Measurements from ENCODE around the gene CAMP.
"Not testable (repeated sequence)": the region's sequence is repeated elsewhere in the genome, so short reads cannot be mapped to it uniquely, and the experiment has no call there.

DNA sequence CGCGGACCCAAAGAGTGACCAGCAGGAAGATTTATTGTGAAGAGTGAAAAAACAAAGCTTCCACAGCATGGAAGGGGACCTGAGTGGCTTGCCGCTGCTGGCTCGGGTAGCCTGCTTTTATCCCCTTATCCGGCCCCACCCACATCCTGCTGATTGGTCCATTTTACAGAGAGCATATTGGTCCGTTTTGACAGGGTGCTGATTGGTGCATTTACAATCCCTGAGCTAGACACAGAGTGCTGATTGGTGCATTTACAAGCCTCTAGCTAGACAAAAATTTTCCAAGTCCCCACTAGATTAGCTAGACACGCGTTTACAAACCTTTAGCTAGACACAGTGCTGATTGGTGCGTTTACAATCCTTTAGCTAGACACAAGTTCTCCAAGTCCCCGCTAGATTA, 47.9 kb downstream of the CAMP start:
- not testable (repeated sequence) for TF ChIP-seq ZKSCAN1 (IDR thresholded peaks at IDR 0.05; ENCODE audit: low read length); TAF1 (CRISPR knock-in tag; IDR thresholded peaks at IDR 0.05); CHD4 (IDR thresholded peaks at IDR 0.05; ENCODE audit: borderline replicate concordance, low read length); MXI1 (IDR thresholded peaks at IDR 0.05; ENCODE audit: borderline replicate concordance, low read depth, low read length); ZNF350 (CRISPR knock-in tag; IDR thresholded peaks at IDR 0.05; ENCODE audit: borderline replicate concordance, low read depth); CTCF (CRISPR knock-in tag; IDR thresholded peaks at IDR 0.05); RAD21 (CRISPR knock-in tag; IDR thresholded peaks at IDR 0.05); ZNF274 (CRISPR knock-in tag; IDR thresholded peaks at IDR 0.05); TAF15 (IDR thresholded peaks at IDR 0.05; ENCODE audit: low read depth, low read length, poor library complexity, severe bottlenecking); ZNF792 (CRISPR knock-in tag; IDR thresholded peaks at IDR 0.05); SALL1 (CRISPR knock-in tag; IDR thresholded peaks at IDR 0.05)
- TF ChIP-seq, protein P1, sequence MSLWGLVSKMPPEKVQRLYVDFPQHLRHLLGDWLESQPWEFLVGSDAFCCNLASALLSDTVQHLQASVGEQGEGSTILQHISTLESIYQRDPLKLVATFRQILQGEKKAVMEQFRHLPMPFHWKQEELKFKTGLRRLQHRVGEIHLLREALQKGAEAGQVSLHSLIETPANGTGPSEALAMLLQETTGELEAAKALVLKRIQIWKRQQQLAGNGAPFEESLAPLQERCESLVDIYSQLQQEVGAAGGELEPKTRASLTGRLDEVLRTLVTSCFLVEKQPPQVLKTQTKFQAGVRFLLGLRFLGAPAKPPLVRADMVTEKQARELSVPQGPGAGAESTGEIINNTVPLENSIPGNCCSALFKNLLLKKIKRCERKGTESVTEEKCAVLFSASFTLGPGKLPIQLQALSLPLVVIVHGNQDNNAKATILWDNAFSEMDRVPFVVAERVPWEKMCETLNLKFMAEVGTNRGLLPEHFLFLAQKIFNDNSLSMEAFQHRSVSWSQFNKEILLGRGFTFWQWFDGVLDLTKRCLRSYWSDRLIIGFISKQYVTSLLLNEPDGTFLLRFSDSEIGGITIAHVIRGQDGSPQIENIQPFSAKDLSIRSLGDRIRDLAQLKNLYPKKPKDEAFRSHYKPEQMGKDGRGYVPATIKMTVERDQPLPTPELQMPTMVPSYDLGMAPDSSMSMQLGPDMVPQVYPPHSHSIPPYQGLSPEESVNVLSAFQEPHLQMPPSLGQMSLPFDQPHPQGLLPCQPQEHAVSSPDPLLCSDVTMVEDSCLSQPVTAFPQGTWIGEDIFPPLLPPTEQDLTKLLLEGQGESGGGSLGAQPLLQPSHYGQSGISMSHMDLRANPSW (CRISPR knock-in tag; IDR thresholded peaks at IDR 0.05; ENCODE audit: borderline replicate concordance), result not testable (repeated sequence)

Data from HepG2 (cell line).